Progenitor cell of endocrine pancreas (in vitro differentiated cells): ENCODE measurements around the gene PNMA6F. TPM values are rescaled to one million over a fixed set of nuclear protein-coding genes. Genes with fewer than 3 reads are reported as not detected.

ENCODE experiments used
- DNase-seq: peaks from one replicate; pipeline ENCODE4 v3.0.0; 2021; ENCODE audit warnings: low spot score; ENCODE audit not compliant: unreplicated experiment
- H3K27ac Mint-ChIP-seq: 2 replicates; pipeline ENCODE4 v1.8.0; 2021; ENCODE audit warnings: mild to moderate bottlenecking, moderate library complexity, mixed read lengths
- H3K27me3 Mint-ChIP-seq: 2 replicates; pipeline ENCODE4 v1.8.0; 2021; ENCODE audit warnings: mixed read lengths
- H3K36me3 Mint-ChIP-seq: 2 replicates; pipeline ENCODE4 v1.8.0; 2022; ENCODE audit warnings: mixed read lengths; ENCODE audit not compliant: insufficient read depth
- H3K4me1 Mint-ChIP-seq: 2 replicates; pipeline ENCODE4 v1.8.0; 2021; ENCODE audit warnings: low read depth, mixed read lengths
- H3K4me3 Mint-ChIP-seq: 2 replicates; pipeline ENCODE4 v1.8.0; 2021; ENCODE audit warnings: low read depth, mild to moderate bottlenecking, moderate library complexity, mixed read lengths
- H3K9me3 Mint-ChIP-seq: 2 replicates; pipeline ENCODE4 v1.8.0; 2021; ENCODE audit warnings: low read depth, mixed read lengths
- total RNA-seq: library from RNA; stranded (reverse); gene quantifications from 2 replicates; pipeline ENCODE4 v1.2.1, GENCODE V29; 2021
- TF ChIP-seq, protein P1 (sequence below): fragments of 200-600 bp; sonication (generic); IDR thresholded peaks from one replicate; pipeline ENCODE4 v1.5.0; 2021; ENCODE audit warnings: antibody characterized with exemption, mild to moderate bottlenecking; ENCODE audit not compliant: unreplicated experiment

The PNMA6F gene
- total RNA-seq, 1 donor from 2014 or later = not detected

DNA sequence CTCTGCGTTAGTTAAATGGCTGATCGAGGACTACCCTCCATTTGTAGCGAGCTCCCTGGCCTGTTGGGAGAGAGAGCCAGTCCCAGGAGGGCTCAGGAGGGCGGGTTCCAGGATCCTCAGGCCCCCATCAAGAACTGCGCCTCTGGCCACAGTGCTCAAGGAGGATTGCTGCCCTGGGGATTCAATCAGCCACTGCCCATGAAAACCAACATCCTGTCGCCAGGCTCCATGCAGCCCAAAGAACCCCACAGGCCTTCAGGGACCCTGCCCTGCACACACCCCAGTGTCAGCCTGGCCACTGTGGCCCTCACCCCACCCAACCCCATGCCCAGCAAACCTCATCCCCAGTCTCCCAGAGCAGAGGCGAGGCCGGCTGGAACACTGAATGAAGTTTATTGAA, 4.3 kb downstream of the PNMA6F start:
- Mint-ChIP-seq H3K27ac (no peak overlapping the region), H3K36me3 (no peaks in the 10 kb centered on the region), H3K27me3 (peaks cover 3% of the 10 kb centered on the region), H3K4me1 (no peaks in the 10 kb centered on the region), H3K9me3 (no peaks in the 10 kb centered on the region), H3K4me3 (no peak overlapping the region)
- no peak for DNase-seq
- TF ChIP-seq, protein P1, sequence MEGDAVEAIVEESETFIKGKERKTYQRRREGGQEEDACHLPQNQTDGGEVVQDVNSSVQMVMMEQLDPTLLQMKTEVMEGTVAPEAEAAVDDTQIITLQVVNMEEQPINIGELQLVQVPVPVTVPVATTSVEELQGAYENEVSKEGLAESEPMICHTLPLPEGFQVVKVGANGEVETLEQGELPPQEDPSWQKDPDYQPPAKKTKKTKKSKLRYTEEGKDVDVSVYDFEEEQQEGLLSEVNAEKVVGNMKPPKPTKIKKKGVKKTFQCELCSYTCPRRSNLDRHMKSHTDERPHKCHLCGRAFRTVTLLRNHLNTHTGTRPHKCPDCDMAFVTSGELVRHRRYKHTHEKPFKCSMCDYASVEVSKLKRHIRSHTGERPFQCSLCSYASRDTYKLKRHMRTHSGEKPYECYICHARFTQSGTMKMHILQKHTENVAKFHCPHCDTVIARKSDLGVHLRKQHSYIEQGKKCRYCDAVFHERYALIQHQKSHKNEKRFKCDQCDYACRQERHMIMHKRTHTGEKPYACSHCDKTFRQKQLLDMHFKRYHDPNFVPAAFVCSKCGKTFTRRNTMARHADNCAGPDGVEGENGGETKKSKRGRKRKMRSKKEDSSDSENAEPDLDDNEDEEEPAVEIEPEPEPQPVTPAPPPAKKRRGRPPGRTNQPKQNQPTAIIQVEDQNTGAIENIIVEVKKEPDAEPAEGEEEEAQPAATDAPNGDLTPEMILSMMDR = no peak

DNA sequence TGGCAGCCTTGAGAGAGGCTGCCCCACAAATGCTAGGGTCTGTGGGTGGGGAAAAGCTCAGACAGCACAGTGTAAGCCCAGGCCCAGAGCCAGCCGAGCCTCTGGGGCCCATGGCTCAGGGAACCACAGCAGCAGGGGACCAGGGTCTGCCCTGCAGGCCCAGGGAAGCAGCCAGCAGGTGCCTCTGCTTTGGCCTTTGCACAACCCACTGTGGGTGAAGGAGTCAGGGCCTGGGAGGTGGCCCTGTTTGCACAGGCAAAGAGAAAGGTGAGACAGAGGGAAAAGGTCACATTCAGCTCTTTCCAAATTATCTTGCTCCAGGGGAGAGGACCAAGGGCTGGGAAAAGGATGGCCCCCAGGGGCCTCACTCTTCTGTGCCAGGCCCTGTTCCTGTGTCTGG, 8.7 kb downstream of the PNMA6F start:
- Mint-ChIP-seq H3K4me3 (no peak overlapping the region), H3K36me3 (no peaks in the 10 kb centered on the region), H3K27ac (peak overlapping the region; percentile 5), H3K4me1 (no peaks in the 10 kb centered on the region), H3K9me3 (no peaks in the 10 kb centered on the region), H3K27me3 (no peaks in the 10 kb centered on the region)
- no peak for DNase-seq
- TF ChIP-seq, protein P1 = no peak

DNA sequence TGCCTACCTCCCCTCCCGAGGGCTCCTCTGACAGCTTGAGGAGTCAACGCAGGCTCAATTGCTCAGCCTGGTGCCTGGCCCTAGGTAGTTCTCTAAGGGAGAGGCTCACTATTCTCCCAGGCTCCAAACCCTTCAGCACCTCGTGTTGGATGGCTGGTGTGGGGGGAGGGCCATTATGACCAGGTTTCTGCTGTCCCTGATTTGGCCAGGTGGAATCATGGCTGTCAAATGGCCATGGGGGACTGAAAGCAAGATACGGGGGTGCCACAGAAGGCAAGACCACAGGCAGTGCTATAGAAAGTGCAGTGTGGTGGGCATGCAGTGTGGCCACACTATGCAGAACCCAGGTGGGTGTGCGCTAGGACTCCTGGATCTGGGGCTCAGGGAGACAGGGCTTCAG, 9.5 kb downstream of the PNMA6F start:
- TF ChIP-seq, protein P1 = no peak
- no peaks in the 10 kb centered on the region for H3K27me3 Mint-ChIP-seq
- H3K9me3 Mint-ChIP-seq = peaks cover 3% of the 10 kb centered on the region

DNA sequence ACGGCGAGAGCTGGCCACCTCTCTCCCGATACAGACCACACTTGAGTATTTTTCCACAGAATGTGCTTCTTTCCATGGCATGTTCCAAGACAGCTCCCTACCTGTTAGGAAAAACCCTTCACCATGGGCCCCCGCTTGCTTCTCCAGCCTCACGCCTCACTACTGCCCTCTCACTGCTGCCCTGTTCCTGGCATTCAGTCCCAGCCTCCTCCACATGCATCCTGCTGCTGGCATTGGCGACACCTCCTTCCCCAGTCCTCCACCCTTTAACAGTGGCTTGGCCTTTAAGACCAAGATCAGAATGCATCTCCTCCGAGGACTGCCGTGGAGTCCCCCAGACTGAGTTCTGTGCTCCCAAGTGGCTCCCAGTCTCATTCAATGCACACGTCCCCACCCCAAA, 10.7 kb downstream of the PNMA6F start:
- TF ChIP-seq, protein P1 = no peak

More for the DNA sequence above, 9.5 kb downstream of the PNMA6F start:
- H3K36me3 Mint-ChIP-seq = no peaks in the 10 kb centered on the region
- DNase-seq = no peak
- no peaks in the 10 kb centered on the region for H3K4me1 Mint-ChIP-seq
- no peak overlapping the region for H3K4me3 Mint-ChIP-seq
- H3K27ac Mint-ChIP-seq = no peak overlapping the region

DNA sequence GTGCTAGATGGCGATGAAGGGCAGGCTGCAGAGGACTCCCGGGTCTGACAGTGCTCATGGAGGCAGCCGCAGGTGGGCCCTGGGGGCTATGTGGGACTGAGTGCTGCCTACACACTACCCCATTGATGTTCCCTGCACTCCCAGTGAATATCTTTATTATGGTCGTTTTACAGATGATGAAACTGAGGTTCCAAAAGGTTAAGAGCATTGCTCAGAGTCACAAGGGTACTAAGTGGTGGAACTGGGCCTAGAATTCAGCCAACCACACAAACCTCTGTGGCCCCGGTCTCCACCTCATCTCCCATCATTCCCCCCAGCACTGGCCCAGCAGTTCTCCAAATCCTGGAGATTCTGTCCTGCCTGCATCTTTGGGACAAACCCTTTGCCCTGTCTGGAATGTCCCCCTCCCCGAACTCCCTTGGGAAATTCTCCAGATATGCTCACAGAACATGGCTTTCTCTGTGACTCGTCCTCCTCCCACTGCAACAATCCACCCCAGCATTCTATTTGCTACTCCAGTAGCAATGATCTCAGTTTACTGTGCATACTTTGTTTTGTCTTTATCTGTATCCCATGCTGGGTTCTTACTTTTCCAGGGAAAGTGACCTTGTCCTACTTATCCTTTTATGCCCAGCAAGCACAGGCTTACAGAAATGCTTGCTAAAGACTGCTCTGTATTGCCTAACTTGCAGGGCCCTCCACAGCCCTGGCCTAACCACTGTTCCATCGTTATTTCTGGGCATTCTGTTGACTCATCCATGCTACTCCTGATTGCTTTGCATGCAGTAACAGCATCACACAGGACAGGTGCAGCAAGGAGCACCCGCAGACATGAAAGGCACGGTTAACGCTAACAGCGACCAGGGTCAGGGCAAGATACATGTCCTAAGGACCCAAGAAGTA, 14.0 kb downstream of the PNMA6F start:
- H3K9me3 Mint-ChIP-seq = peaks cover 26% of the 10 kb centered on the region
- H3K27ac Mint-ChIP-seq = no peak overlapping the region
- TF ChIP-seq, protein P1 = no peak
- H3K27me3 Mint-ChIP-seq = peaks cover 19% of the 10 kb centered on the region
- H3K4me1 Mint-ChIP-seq = no peaks in the 10 kb centered on the region
- H3K36me3 Mint-ChIP-seq = peaks cover 2% of the 10 kb centered on the region
- no peak for DNase-seq
- no peak overlapping the region for H3K4me3 Mint-ChIP-seq

More for the DNA sequence above, 10.7 kb downstream of the PNMA6F start:
- DNase-seq = no peak
- Mint-ChIP-seq H3K9me3 (peaks cover 7% of the 10 kb centered on the region), H3K4me1 (no peaks in the 10 kb centered on the region), H3K36me3 (no peaks in the 10 kb centered on the region), H3K27me3 (no peaks in the 10 kb centered on the region), H3K27ac (no peak overlapping the region), H3K4me3 (no peak overlapping the region)
